Sigmoid colon (tissue), 7 donors: Measurements from ENCODE around the gene KIF2C. TPM values are rescaled to one million over a fixed set of nuclear protein-coding genes. Genes with fewer than 3 reads are reported as not detected.
"Not testable (repeated sequence)": the region's sequence is repeated elsewhere in the genome, so short reads cannot be mapped to it uniquely, and the experiment has no call there.

Experiments
- DNase-seq: peaks from one replicate; pipeline ENCODE4 v3.0.0-alpha.2; 2019
- H3K27ac ChIP-seq, 4 donors: fragments of 200-600 bp; sonication (generic); one replicate each; pipeline ENCODE4 v1.5.1; 2016 to 2019; ENCODE audit warnings: mild to moderate bottlenecking in 1 of 4
- H3K27me3 ChIP-seq, 3 donors: fragments of 200-600 bp; sonication (generic); one replicate each; pipeline ENCODE4 v1.5.1; 2019; ENCODE audit warnings: mild to moderate bottlenecking in 1 of 3
- H3K36me3 ChIP-seq, 4 donors: fragments of 200-600 bp; sonication (generic); one replicate each; pipeline ENCODE4 v1.5.1; 2016 to 2019
- H3K4me1 ChIP-seq, 4 donors: fragments of 200-600 bp; sonication (generic); one replicate each; pipeline ENCODE4 v1.5.1; 2017 to 2019
- H3K4me3 ChIP-seq, 4 donors: fragments of 200-600 bp; sonication (generic); one replicate each; pipeline ENCODE4 v1.5.1; 2017 to 2019; ENCODE audit warnings: mild to moderate bottlenecking in 2 of 4, moderate library complexity in 1 of 4
- H3K9me3 ChIP-seq, 4 donors: fragments of 200-600 bp in 3 of 4; sonication (generic) in 3 of 4; one replicate each; pipeline versions ENCODE4 v1.5.1 to v1.6.1; 2013 to 2019
- CTCF ChIP-seq, 4 experiments: fragments of 450-650 bp in 3 of 4; fragments of 200-600 bp in 1 of 4; IDR thresholded peaks; one replicate each; pipeline ENCODE4 v1.5.1; 2016 to 2019; ENCODE audit warnings: antibody characterized with exemption in 4 of 4, mild to moderate bottlenecking in 3 of 4, moderate library complexity in 2 of 4
- EP300 ChIP-seq, 4 donors: sonication (generic); formaldehyde crosslinking; IDR thresholded peaks; one replicate each; pipeline ENCODE4 v1.6.1; 2017; ENCODE audit warnings: antibody characterized with exemption in 4 of 4
- POLR2A ChIP-seq, 2 donors: fragments of 450-650 bp; IDR thresholded peaks; one replicate each; pipeline ENCODE4 v1.6.1; 2016; ENCODE audit warnings: antibody characterized with exemption in 2 of 2, mild to moderate bottlenecking in 2 of 2, moderate library complexity in 2 of 2
- POLR2AphosphoS5 ChIP-seq, 4 donors: sonication (generic); formaldehyde crosslinking; IDR thresholded peaks; one replicate each; pipeline ENCODE4 v1.6.1; 2017; ENCODE audit warnings: antibody characterized with exemption in 4 of 4
- WGBS, 2 donors: extraction: QIAGEN DNeasy Blood & Tissue Kit; methylation state at CpG; one replicate each; pipeline ENCODE4 v1.1.7; 2013; 5-methylcytosine and 5-hydroxymethylcytosine counted together
- intact Hi-C: fragments of 100-400 bp; cut with DNase I; formaldehyde crosslinking; loops from one replicate; pipeline ENCODE4 v1.15.1; 2023
- polyA plus RNA-seq, 3 donors: library from polyadenylated mRNA; stranded (reverse); fragments of 200-250 nt; gene quantifications; one replicate each; pipeline ENCODE4 v1.2.3, GENCODE V29; 2013
- total RNA-seq, 4 donors: library from RNA; depleted of rRNA; stranded (reverse); fragments of >200 nt; gene quantifications; one replicate each; pipeline ENCODE4 v1.1.0, GENCODE V29; 2016
- donor health status: healthy with polysubstance abuse.
- donor health status: Bipolar disorder and iron deficiency.
- donor health status: healthy.

Gene KIF2C
- total and polyA plus RNA-seq, 7 donors, result 0.36 to 16.2 (median 1.9) TPM

GRCh38 chr1:44759077-44759476, 19.4 kb downstream of the KIF2C start:
- intact Hi-C loops, result no loop called here
- 91 to 92% methylated on average over 11 of the region's 11 CpGs for WGBS, 2 donors
- no peaks in the 10 kb centered on the region for H3K9me3 ChIP-seq
- TF ChIP-seq EP300 (IDR thresholded peaks at IDR 0.05) (no peak), POLR2AphosphoS5 (IDR thresholded peaks at IDR 0.05) (no peak), CTCF (IDR thresholded peaks at IDR 0.05) (no peak), POLR2A (IDR thresholded peaks at IDR 0.05) (no peak)
- no peak overlapping the region for H3K27ac ChIP-seq
- H3K36me3 ChIP-seq, result peaks cover 0 to 9% (median 0%) of the 10 kb centered on the region in 4 donors
- H3K4me1 ChIP-seq, result no peaks in the 10 kb centered on the region
- DNase-seq, result no peak
- no peaks in the 10 kb centered on the region for H3K27me3 ChIP-seq
- no peak overlapping the region for H3K4me3 ChIP-seq

- no peak overlapping the region for H3K4me3 ChIP-seq
- DNase-seq, result no peak
- no peaks in the 10 kb centered on the region for H3K27me3 ChIP-seq
- TF ChIP-seq POLR2A (IDR thresholded peaks at IDR 0.05) (no peak), EP300 (IDR thresholded peaks at IDR 0.05) (no peak), CTCF (IDR thresholded peaks at IDR 0.05) (no peak), POLR2AphosphoS5 (IDR thresholded peaks at IDR 0.05) (no peak)
- H3K27ac ChIP-seq, result no peak overlapping the region
- intact Hi-C loops, result no loop called here
- no peaks in the 10 kb centered on the region for H3K4me1 ChIP-seq
- no peaks in the 10 kb centered on the region for H3K9me3 ChIP-seq
- WGBS, 2 donors, result 94 to 96% methylated on average over 3 of the region's 3 CpGs
- H3K36me3 ChIP-seq, result peaks cover 0 to 9% (median 0%) of the 10 kb centered on the region in 4 donors
Observed at GRCh38 chr1:44760876-44761275, 21.2 kb downstream of the KIF2C start.

GRCh38 chr1:44766421-44766820, 26.8 kb downstream of the KIF2C start:
- H3K36me3 ChIP-seq, H3K4me1 ChIP-seq, H3K27me3 ChIP-seq, H3K9me3 ChIP-seq, intact Hi-C loops, H3K4me3 ChIP-seq, DNase-seq, H3K27ac ChIP-seq: not testable (repeated sequence)
- WGBS, 2 donors, result 95 to 96% methylated on average over 6 of the region's 6 CpGs

- H3K27ac ChIP-seq, result peak within 1 kb of the TSS; percentile 98 to 99 (median 98)
- peak; percentile 96 for DNase-seq
- H3K4me3 ChIP-seq, result peak within 1 kb of the TSS; percentile 74 to 91 (median 81)
- H3K36me3 ChIP-seq, result peaks cover 7 to 41% (median 21%) of the 10 kb centered on the region in 4 donors
- TF ChIP-seq POLR2AphosphoS5 (IDR thresholded peaks at IDR 0.05), result peak; percentile 99
- TF ChIP-seq CTCF (IDR thresholded peaks at IDR 0.05), result no peak
- peak; percentile 94 to 97 for TF ChIP-seq POLR2A (IDR thresholded peaks at IDR 0.05)
- TF ChIP-seq EP300 (IDR thresholded peaks at IDR 0.05), result peak in 2 of 4 donors; percentile 23 to 74
- H3K4me1 ChIP-seq, result peaks cover 0 to 37% (median 26%) of the 10 kb centered on the region in 4 donors
- H3K27me3 ChIP-seq, result no peaks in the 10 kb centered on the region
- WGBS, 2 donors, result 0% methylated on average over 65 of the region's 65 CpGs
- intact Hi-C loops, result loop anchor here (2.0 kb wide), 1 partner anchor 35 kb away; no protein-coding TSS in a partner anchor
- H3K9me3 ChIP-seq, result no peaks in the 10 kb centered on the region
Observed at GRCh38 chr1:44775078-44775929, 35.7 kb downstream of the KIF2C start, which contains the start of gene RPS8. TSS of gene RPS8 (plus strand) at chr1:44775540. CDS start at chr1:44775597, 57 bp downstream.

GRCh38 chr1:44775930-44776729, 36.5 kb downstream of the KIF2C start:
- WGBS, 2 donors, result 1 to 5% methylated on average over 36 of the region's 36 CpGs
- TF ChIP-seq EP300 (IDR thresholded peaks at IDR 0.05), result no peak
- no peak for TF ChIP-seq CTCF (IDR thresholded peaks at IDR 0.05)
- no peak for TF ChIP-seq POLR2AphosphoS5 (IDR thresholded peaks at IDR 0.05)
- TF ChIP-seq POLR2A (IDR thresholded peaks at IDR 0.05), result no peak
- Histone ChIP-seq H3K36me3 (peaks cover 7 to 49% (median 21%) of the 10 kb centered on the region in 4 donors), H3K27ac (peak overlapping the region; percentile 98 to 99 (median 98)), H3K9me3 (no peaks in the 10 kb centered on the region), H3K27me3 (no peaks in the 10 kb centered on the region), H3K4me1 (peaks cover 0 to 37% (median 26%) of the 10 kb centered on the region in 4 donors), H3K4me3 (peak overlapping the region; percentile 74 to 91 (median 81))
- DNase-seq, result no peak
- intact Hi-C loops, result loop anchor here (2.0 kb wide), 1 partner anchor 35 kb away; no protein-coding TSS in a partner anchor
